Mucosa of descending colon (tissue), 3 donors: ENCODE results near the gene CDRT4. TPM values are rescaled to one million over a fixed set of nuclear protein-coding genes. Genes with fewer than 3 reads are reported as not detected.

Experiments
- ATAC-seq: fragments of 200-7000 bp; cut with Tn5 transposase; one replicate; pipeline ENCODE4 v1.9.1; 2020; ENCODE audit warnings: mild to moderate bottlenecking, moderate library complexity
- DNase-seq, 3 donors: peaks; one replicate each; pipeline ENCODE4 v3.0.0-alpha.2; 2020
- H3K36me3 ChIP-seq: fragments of 200-600 bp; one replicate; pipeline ENCODE4 v1.8.0; 2021; ENCODE audit warnings: low read depth, mild to moderate bottlenecking
- H3K4me1 ChIP-seq: fragments of 200-600 bp; one replicate; pipeline ENCODE4 v1.8.0; 2021; ENCODE audit warnings: low read depth, mild to moderate bottlenecking
- H3K4me3 ChIP-seq: fragments of 200-600 bp; one replicate; pipeline ENCODE4 v1.8.0; 2021; ENCODE audit warnings: mild to moderate bottlenecking
- H3K9me3 ChIP-seq: fragments of 200-600 bp; one replicate; pipeline ENCODE4 v1.8.0; 2021; ENCODE audit warnings: mild to moderate bottlenecking
- CTCF ChIP-seq: fragments of 200-600 bp; IDR thresholded peaks from one replicate; pipeline ENCODE4 v1.8.0; 2022; ENCODE audit warnings: antibody characterized with exemption, mild to moderate bottlenecking
- intact Hi-C, 2 donors: fragments of 100-400 bp; cut with DNase I in 1 of 2; cut with micrococcal nuclease in 1 of 2; formaldehyde crosslinking; loops; one replicate each; pipeline versions ENCODE4 v1.11.0 to v1.11.1; 2022; cut with DNase I, micrococcal nuclease
- total RNA-seq, 3 donors: library from RNA; stranded (reverse); fragmentation: NEBNext Ultra II Directional in 2 of 3; extraction: Animal tissue kit (Norgen Biotek cat#: 25700) in 2 of 3; gene quantifications; one replicate each; pipeline versions ENCODE4 v1.2.1 to v1.2.4, GENCODE V29; 2021 to 2023
- donor health status: DM: no; HTN: no; CAD: no; lungs with moderate emphysema.
- donor health status: DM: no; HTN: no; CAD: no.
- donor health status: DM: no; HTN: yes; CAD: no.

Gene CDRT4
- total RNA-seq, 3 donors from 2014 or later = 4.8 to 17.5 (median 5.7) TPM

GRCh38 chr17:15501282-15501681, 33.9 kb upstream of the CDRT4 start:
- no peaks in the 10 kb centered on the region for H3K36me3 ChIP-seq
- H3K4me3 ChIP-seq = no peak overlapping the region
- DNase-seq (no peak), ATAC-seq (no peak)
- H3K4me1 ChIP-seq = peaks cover 9% of the 10 kb centered on the region
- TF ChIP-seq CTCF = no peak
- no peaks in the 10 kb centered on the region for H3K9me3 ChIP-seq
- intact Hi-C loops = loop anchor here in 1 of 2 donors (5.0 kb wide), 1 partner anchor 239 kb away; no protein-coding TSS in a partner anchor

GRCh38 chr17:15498107-15498506, 30.7 kb upstream of the CDRT4 start:
- intact Hi-C loops = no loop called here
- ATAC-seq = no peak

GRCh38 chr17:15496735-15497670, 29.6 kb upstream of the CDRT4 start:
- no peaks in the 10 kb centered on the region for H3K9me3 ChIP-seq
- TF ChIP-seq CTCF = no peak
- intact Hi-C loops = no loop called here
- no peak overlapping the region for H3K4me3 ChIP-seq
- DNase-seq (no peak), ATAC-seq (no peak)
- no peaks in the 10 kb centered on the region for H3K36me3 ChIP-seq
- no peaks in the 10 kb centered on the region for H3K4me1 ChIP-seq

More at GRCh38 chr17:15498107-15498506, 30.7 kb upstream of the CDRT4 start:
- H3K4me3 ChIP-seq = no peak overlapping the region
- no peaks in the 10 kb centered on the region for H3K36me3 ChIP-seq
- TF ChIP-seq CTCF = no peak
- peaks cover 9% of the 10 kb centered on the region for H3K4me1 ChIP-seq
- DNase-seq = no peak
- H3K9me3 ChIP-seq = no peaks in the 10 kb centered on the region

- DNase-seq = no peak
- Histone ChIP-seq H3K4me3 (no peak overlapping the region), H3K9me3 (no peaks in the 10 kb centered on the region), H3K4me1 (peaks cover 6% of the 10 kb centered on the region), H3K36me3 (no peaks in the 10 kb centered on the region)
- no peak for ATAC-seq
- intact Hi-C loops = no loop called here
- TF ChIP-seq CTCF = no peak
These were observed 27.4 kb upstream of the CDRT4 start for GRCh38 chr17:15494821-15495220.

- TF ChIP-seq CTCF = no peak
- peaks cover 6% of the 10 kb centered on the region for H3K4me1 ChIP-seq
- no peaks in the 10 kb centered on the region for H3K9me3 ChIP-seq
- DNase-seq (no peak), ATAC-seq (no peak)
- intact Hi-C loops = no loop called here
- H3K4me3 ChIP-seq = no peak overlapping the region
- no peaks in the 10 kb centered on the region for H3K36me3 ChIP-seq
These were observed 26.2 kb upstream of the CDRT4 start for GRCh38 chr17:15493693-15494035.
